Body of pancreas (tissue), 4 donors: ENCODE results near the gene BNIP2.

Experiments
- POLR2A ChIP-seq, 3 donors: fragments of 450-650 bp; IDR thresholded peaks; one replicate each; pipeline ENCODE4 v1.6.1; 2016; ENCODE audit warnings: antibody characterized with exemption in 3 of 3, mild to moderate bottlenecking in 2 of 3
- TF ChIP-seq, protein P1 (sequence below), 7 experiments: fragments of 450-650 bp in 4 of 7; fragments of 200-600 bp in 3 of 7; sonication (generic) in 3 of 7; IDR thresholded peaks; one replicate each; pipeline ENCODE4 v1.5.1; 2016 to 2019; ENCODE audit warnings: antibody characterized with exemption in 7 of 7

DNA sequence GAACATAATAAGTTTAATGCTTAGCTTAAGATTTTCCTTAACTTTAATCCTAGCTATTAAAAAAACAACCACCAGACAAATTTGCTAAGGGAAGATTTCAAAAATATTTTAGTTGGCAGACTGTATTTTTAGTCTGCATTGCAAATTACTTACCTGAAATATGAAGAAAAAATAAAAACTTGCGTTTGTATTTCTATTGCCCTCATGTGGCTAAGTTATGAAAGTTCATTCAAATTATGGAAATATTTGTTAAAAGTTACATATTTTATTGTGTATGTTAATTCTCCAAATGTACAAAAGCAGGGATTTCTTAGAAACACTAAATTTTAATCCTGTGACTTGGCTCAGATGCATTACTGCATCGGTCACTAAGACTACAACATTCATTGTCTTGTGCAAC, 46.8 kb downstream of the BNIP2 start:
- TF ChIP-seq, protein P1, sequence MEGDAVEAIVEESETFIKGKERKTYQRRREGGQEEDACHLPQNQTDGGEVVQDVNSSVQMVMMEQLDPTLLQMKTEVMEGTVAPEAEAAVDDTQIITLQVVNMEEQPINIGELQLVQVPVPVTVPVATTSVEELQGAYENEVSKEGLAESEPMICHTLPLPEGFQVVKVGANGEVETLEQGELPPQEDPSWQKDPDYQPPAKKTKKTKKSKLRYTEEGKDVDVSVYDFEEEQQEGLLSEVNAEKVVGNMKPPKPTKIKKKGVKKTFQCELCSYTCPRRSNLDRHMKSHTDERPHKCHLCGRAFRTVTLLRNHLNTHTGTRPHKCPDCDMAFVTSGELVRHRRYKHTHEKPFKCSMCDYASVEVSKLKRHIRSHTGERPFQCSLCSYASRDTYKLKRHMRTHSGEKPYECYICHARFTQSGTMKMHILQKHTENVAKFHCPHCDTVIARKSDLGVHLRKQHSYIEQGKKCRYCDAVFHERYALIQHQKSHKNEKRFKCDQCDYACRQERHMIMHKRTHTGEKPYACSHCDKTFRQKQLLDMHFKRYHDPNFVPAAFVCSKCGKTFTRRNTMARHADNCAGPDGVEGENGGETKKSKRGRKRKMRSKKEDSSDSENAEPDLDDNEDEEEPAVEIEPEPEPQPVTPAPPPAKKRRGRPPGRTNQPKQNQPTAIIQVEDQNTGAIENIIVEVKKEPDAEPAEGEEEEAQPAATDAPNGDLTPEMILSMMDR (IDR thresholded peaks at IDR 0.05), result no peak
- no peak for TF ChIP-seq POLR2A (IDR thresholded peaks at IDR 0.05)
